ENCODE measurements around the gene SP140. TPM values are rescaled to one million over a fixed set of nuclear protein-coding genes. Genes with fewer than 3 reads are reported as not detected.
"Not testable (repeated sequence)": the region's sequence is repeated elsewhere in the genome, so short reads cannot be mapped to it uniquely, and the experiment has no call there.

Gene SP140
- total RNA-seq, 4 donors from 2014 or later = 0.92 to 5.3 (median 2.4) TPM

GRCh38 chr2:230219419-230220331 lies 5.9 kb upstream of the SP140 start, which contains the start of gene SP110:
Gene SP110 (minus strand): TSS chr2:230219984. CDS start chr2:230216927, 3,057 bp downstream.
- intact Hi-C loops (cut with DNase I) = loop anchor here (10.0 kb wide), 1 partner anchor 195 kb away; the partner anchor contains the start of gene SP100
- TF ChIP-seq POLR2A (IDR thresholded peaks at IDR 0.05) = peak in 2 of 4 donors; percentile 18 to 49
- TF ChIP-seq, protein P1, sequence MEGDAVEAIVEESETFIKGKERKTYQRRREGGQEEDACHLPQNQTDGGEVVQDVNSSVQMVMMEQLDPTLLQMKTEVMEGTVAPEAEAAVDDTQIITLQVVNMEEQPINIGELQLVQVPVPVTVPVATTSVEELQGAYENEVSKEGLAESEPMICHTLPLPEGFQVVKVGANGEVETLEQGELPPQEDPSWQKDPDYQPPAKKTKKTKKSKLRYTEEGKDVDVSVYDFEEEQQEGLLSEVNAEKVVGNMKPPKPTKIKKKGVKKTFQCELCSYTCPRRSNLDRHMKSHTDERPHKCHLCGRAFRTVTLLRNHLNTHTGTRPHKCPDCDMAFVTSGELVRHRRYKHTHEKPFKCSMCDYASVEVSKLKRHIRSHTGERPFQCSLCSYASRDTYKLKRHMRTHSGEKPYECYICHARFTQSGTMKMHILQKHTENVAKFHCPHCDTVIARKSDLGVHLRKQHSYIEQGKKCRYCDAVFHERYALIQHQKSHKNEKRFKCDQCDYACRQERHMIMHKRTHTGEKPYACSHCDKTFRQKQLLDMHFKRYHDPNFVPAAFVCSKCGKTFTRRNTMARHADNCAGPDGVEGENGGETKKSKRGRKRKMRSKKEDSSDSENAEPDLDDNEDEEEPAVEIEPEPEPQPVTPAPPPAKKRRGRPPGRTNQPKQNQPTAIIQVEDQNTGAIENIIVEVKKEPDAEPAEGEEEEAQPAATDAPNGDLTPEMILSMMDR (IDR thresholded peaks at IDR 0.05) = peak in 1 of 6 experiments; percentile 7

DNA sequence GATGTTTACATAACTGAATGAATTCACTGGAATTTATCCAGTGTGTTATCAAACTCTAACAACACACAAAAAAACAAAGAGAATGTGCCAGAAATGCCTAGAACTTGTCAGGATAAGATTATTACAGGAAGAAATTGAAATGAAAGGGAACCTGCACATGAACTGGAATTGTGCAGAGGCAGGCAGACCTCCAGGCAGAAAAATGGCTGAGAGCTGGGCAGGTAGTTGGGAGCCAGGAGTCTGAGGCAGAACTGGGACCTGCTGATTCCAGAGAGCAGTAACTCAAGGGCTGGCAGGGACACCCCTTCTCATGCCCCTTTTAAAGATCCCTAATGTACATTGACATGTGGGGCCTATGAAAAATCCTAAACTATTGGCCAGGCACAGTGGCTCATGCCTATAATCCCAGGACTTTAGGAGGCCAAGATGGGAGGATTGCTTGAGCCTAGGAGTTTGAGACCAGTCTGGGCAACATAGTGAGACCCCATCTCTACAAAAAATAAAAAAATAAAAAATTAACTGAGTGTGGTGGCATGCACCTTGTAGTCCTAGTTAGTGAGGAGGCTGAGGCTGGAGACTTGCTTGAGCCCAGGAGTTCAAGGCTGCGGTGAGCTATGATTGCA lies 5.1 kb upstream of the SP140 start:
- Histone ChIP-seq H3K36me3 (peaks cover 0 to 19% (median 0%) of the 10 kb centered on the region in 3 donors), H3K27me3 (no peaks in the 10 kb centered on the region), H3K9me3 (no peaks in the 10 kb centered on the region), H3K4me3 (peak overlapping the region; percentile 57 to 80 (median 70)), H3K4me1 (peaks cover 9 to 44% (median 11%) of the 10 kb centered on the region in 3 donors), H3K27ac (peak overlapping the region; percentile 80 to 91 (median 86))
- WGBS, 2 donors = 100% methylated on average over 1 of the region's 1 CpG
- no peak for DNase-seq
- TF ChIP-seq, protein P1 (IDR thresholded peaks at IDR 0.05) = no peak
- no peak for TF ChIP-seq POLR2A (IDR thresholded peaks at IDR 0.05)
- intact Hi-C loops (cut with DNase I) = loop anchor here (10.0 kb wide), 1 partner anchor 194 kb away; the partner anchor contains the start of gene SP100

More at GRCh38 chr2:230219419-230220331, 5.9 kb upstream of the SP140 start, which contains the start of gene SP110:
- Histone ChIP-seq H3K4me3 (peak within 1 kb of the TSS; percentile 57 to 80 (median 70)), H3K4me1 (peaks cover 9 to 44% (median 11%) of the 10 kb centered on the region in 3 donors), H3K27me3 (no peaks in the 10 kb centered on the region), H3K9me3 (no peaks in the 10 kb centered on the region), H3K36me3 (peaks cover 0 to 27% (median under 1%) of the 10 kb centered on the region in 3 donors), H3K27ac (peak within 1 kb of the TSS; percentile 80 to 91 (median 86))
- peak; percentile 39 for DNase-seq
- 0 to 1% methylated on average over 19 of the region's 19 CpGs for WGBS, 2 donors

GRCh38 chr2:230221493-230221892 lies 4.0 kb upstream of the SP140 start:
- Histone ChIP-seq H3K4me1 (peaks cover 9 to 44% (median 11%) of the 10 kb centered on the region in 3 donors), H3K27me3 (no peaks in the 10 kb centered on the region), H3K27ac (no peak overlapping the region), H3K9me3 (no peaks in the 10 kb centered on the region), H3K36me3 (peaks cover 0 to 9% (median 0%) of the 10 kb centered on the region in 3 donors), H3K4me3 (no peak overlapping the region)
- TF ChIP-seq POLR2A (IDR thresholded peaks at IDR 0.05) = no peak
- TF ChIP-seq, protein P1 (IDR thresholded peaks at IDR 0.05) = no peak
- 82 to 97% methylated on average over 4 of the region's 4 CpGs for WGBS, 2 donors
- no peak for DNase-seq
- intact Hi-C loops (cut with DNase I) = loop anchor here (10.0 kb wide), 1 partner anchor 193 kb away; the partner anchor contains the start of gene SP100

DNA sequence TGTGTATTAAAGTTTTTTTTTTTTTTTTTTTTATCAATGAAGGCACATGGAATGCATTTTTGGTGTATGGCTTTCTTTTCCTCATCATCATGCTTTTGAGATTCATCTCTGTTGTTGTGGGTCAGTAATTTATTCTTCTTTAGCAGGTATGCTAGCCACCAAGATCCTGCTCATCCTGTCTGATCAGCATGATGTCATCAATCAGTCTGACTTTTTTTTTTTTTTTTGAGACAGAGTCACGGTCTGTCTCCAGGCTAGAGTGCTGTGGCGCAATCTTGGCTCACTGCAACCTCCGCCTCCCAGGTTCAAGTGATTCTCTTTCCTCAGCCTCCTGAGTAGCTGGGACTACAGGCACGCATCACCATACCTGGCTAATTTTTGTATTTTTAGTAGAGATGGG lies 2.7 kb upstream of the SP140 start:
- WGBS, 2 donors = 33 to 60% methylated on average over 4 of the region's 4 CpGs
- H3K27me3 ChIP-seq, H3K36me3 ChIP-seq, H3K9me3 ChIP-seq, DNase-seq, H3K4me3 ChIP-seq: not testable (repeated sequence)
- peaks cover 9 to 37% (median 11%) of the 10 kb centered on the region in 3 donors for H3K4me1 ChIP-seq
- intact Hi-C loops (cut with DNase I) = loop anchor here (10.0 kb wide), 1 partner anchor 192 kb away; the partner anchor contains the start of gene SP100
- peak overlapping the region in 1 of 4 donors; percentile 7 for H3K27ac ChIP-seq

DNA sequence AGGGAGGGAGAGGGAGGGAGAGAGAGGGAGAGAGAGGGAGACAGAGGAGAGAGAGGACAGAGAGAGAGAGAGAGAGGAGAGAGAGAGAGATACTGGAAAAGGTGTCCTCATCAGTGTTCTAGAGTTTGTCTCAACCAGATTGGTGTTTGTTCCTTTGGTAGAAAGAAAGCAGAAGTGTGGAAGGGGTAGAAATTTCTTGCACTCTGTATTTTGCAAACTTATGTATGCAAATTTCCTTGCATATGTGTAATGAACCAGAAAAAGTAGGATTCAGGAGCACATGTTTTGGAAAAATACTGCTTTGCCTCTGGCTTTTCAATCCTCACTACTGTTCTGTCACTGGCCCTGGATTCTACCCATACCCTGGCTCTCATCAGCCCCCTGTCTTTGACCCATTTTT lies 1.1 kb upstream of the SP140 start:
- intact Hi-C loops (cut with DNase I) = loop anchor here (10.0 kb wide), 1 partner anchor 190 kb away; the partner anchor contains the start of gene SP100

More for the DNA sequence above, 1.1 kb upstream of the SP140 start:
- Histone ChIP-seq H3K27me3 (no peaks in the 10 kb centered on the region), H3K27ac (peak overlapping the region in 1 of 4 donors; percentile 72), H3K4me1 (peaks cover 0 to 20% (median 5%) of the 10 kb centered on the region in 3 donors), H3K36me3 (no peaks in the 10 kb centered on the region), H3K9me3 (no peaks in the 10 kb centered on the region), H3K4me3 (no peak overlapping the region)
- no peak for DNase-seq
- no peak for TF ChIP-seq POLR2A (IDR thresholded peaks at IDR 0.05)
- TF ChIP-seq, protein P1 (IDR thresholded peaks at IDR 0.05) = no peak
